Upper lobe of right lung (tissue), 1 donor: Measurements from ENCODE around the gene MTARC1. TPM values are rescaled to one million over a fixed set of nuclear protein-coding genes. Genes with fewer than 3 reads are reported as not detected.

Experiments
- ATAC-seq: fragments of 200-7000 bp; cut with Tn5 transposase; one replicate; pipeline ENCODE4 v1.9.1; 2020; ENCODE audit warnings: mild to moderate bottlenecking, moderate library complexity
- DNase-seq: peaks from one replicate; pipeline ENCODE4 v3.0.0-alpha.2; 2020
- H3K27ac ChIP-seq: fragments of 200-600 bp; one replicate; pipeline ENCODE4 v1.8.0; 2022
- H3K27me3 ChIP-seq: fragments of 200-600 bp; one replicate; pipeline ENCODE4 v1.8.0; 2022; ENCODE audit warnings: mild to moderate bottlenecking
- H3K36me3 ChIP-seq: fragments of 200-600 bp; one replicate; pipeline ENCODE4 v1.8.0; 2022
- H3K4me1 ChIP-seq: fragments of 200-600 bp; one replicate; pipeline ENCODE4 v1.8.0; 2022
- H3K4me3 ChIP-seq: fragments of 200-600 bp; one replicate; pipeline ENCODE4 v1.8.0; 2022; ENCODE audit warnings: mild to moderate bottlenecking
- H3K9me3 ChIP-seq: fragments of 200-600 bp; one replicate; pipeline ENCODE4 v1.8.0; 2022
- CTCF ChIP-seq: fragments of 200-600 bp; IDR thresholded peaks from one replicate; pipeline ENCODE4 v1.8.0; 2022; ENCODE audit warnings: antibody characterized with exemption
- intact Hi-C: fragments of 100-400 bp; cut with DNase I; formaldehyde crosslinking; loops from one replicate; pipeline ENCODE4 v1.11.0; 2022
- total RNA-seq: library from RNA; stranded (reverse); fragmentation: NEBNext Ultra II Directional; extraction: Animal tissue kit (Norgen Biotek cat#: 25700); gene quantifications from one replicate; pipeline ENCODE4 v1.2.1, GENCODE V29; 2021
- donor health status: DM: no; HTN: yes; CAD: no; lungs with severe emphysema.

Gene MTARC1
- total RNA-seq, 1 donor from 2014 or later: 25.2 TPM

- no peak for DNase-seq
- no peak for TF ChIP-seq CTCF
- H3K4me1 ChIP-seq: peaks cover 19% of the 10 kb centered on the region
- H3K4me3 ChIP-seq: no peak overlapping the region
- no peaks in the 10 kb centered on the region for H3K9me3 ChIP-seq
- no peak for ATAC-seq
- no peaks in the 10 kb centered on the region for H3K27me3 ChIP-seq
- H3K36me3 ChIP-seq: peaks cover 34% of the 10 kb centered on the region
- intact Hi-C loops: no loop called here
- H3K27ac ChIP-seq: no peak overlapping the region
Measured at GRCh38 chr1:220783453-220783852, 3.3 kb upstream of the MTARC1 start.

- intact Hi-C loops: no loop called here
- DNase-seq: no peak
- H3K4me3 ChIP-seq: no peak overlapping the region
- H3K27me3 ChIP-seq: no peaks in the 10 kb centered on the region
- no peak overlapping the region for H3K27ac ChIP-seq
- peaks cover 20% of the 10 kb centered on the region for H3K4me1 ChIP-seq
- TF ChIP-seq CTCF: no peak
- H3K36me3 ChIP-seq: peaks cover 34% of the 10 kb centered on the region
- no peak for ATAC-seq
- no peaks in the 10 kb centered on the region for H3K9me3 ChIP-seq
Measured at GRCh38 chr1:220784751-220785150, 2.0 kb upstream of the MTARC1 start.

- H3K9me3 ChIP-seq: no peaks in the 10 kb centered on the region
- intact Hi-C loops: no loop called here
- H3K27ac ChIP-seq: peak overlapping the region; percentile 60
- ATAC-seq (no peak), DNase-seq (no peak)
- no peak overlapping the region for H3K4me3 ChIP-seq
- H3K36me3 ChIP-seq: peaks cover 34% of the 10 kb centered on the region
- H3K27me3 ChIP-seq: no peaks in the 10 kb centered on the region
- no peak for TF ChIP-seq CTCF
- H3K4me1 ChIP-seq: peaks cover 20% of the 10 kb centered on the region
Measured at GRCh38 chr1:220785166-220786056, 1.3 kb upstream of the MTARC1 start.

GRCh38 chr1:220786057-220786336, 716 bp upstream of the MTARC1 start:
- no peaks in the 10 kb centered on the region for H3K9me3 ChIP-seq
- DNase-seq: peak; percentile 74
- H3K36me3 ChIP-seq: peaks cover 33% of the 10 kb centered on the region
- peaks cover 26% of the 10 kb centered on the region for H3K4me1 ChIP-seq
- ATAC-seq: peak; percentile 35
- no peaks in the 10 kb centered on the region for H3K27me3 ChIP-seq
- peak overlapping the region; percentile 49 for H3K4me3 ChIP-seq
- no peak for TF ChIP-seq CTCF
- intact Hi-C loops: no loop called here
- H3K27ac ChIP-seq: peak overlapping the region; percentile 60

- Histone ChIP-seq H3K4me1 (peaks cover 32% of the 10 kb centered on the region), H3K27ac (peak overlapping the region; percentile 60), H3K9me3 (no peaks in the 10 kb centered on the region), H3K36me3 (peaks cover 22% of the 10 kb centered on the region), H3K4me3 (peak overlapping the region; percentile 49), H3K27me3 (no peaks in the 10 kb centered on the region)
- no peak for TF ChIP-seq CTCF
- ATAC-seq (peak; percentile 85), DNase-seq (peak; percentile 84)
- intact Hi-C loops: no loop called here
Measured at GRCh38 chr1:220787069-220787619, 431 bp downstream of the MTARC1 start.
